IMR-90 (cell line): ENCODE data around the gene NOL9. TPM values are rescaled to one million over a fixed set of nuclear protein-coding genes. Genes with fewer than 3 reads are reported as not detected.

Experiments used
- ATAC-seq: fragments of 200-7000 bp; cut with Tn5 transposase; 2 replicates; pipeline ENCODE4 v1.9.1; 2020; ENCODE audit warnings: low read depth, mild to moderate bottlenecking, moderate library complexity
- BruUV-seq: library from RNA; stranded (reverse); fragments of 400-500 nt; replicated peaks from 2 replicates; lab custom pipeline; 2021; lab: Mats Ljungman, UMichigan
- CTCF ChIA-PET: fragments of 300-600 bp; formaldehyde crosslinking; extraction: SDS; loops from one replicate; lab custom pipeline; 2021; ENCODE audit warnings: antibody characterized with exemption; lab: Yijun Ruan, JAX
- POLR2A ChIA-PET: fragments of 300-600 bp; sonication (Branson Sonifier 250); formaldehyde crosslinking; loops from one replicate; lab custom pipeline; 2022; ENCODE audit warnings: antibody characterized with exemption; ENCODE audit not compliant: unreplicated experiment; lab: Charles Lee
- DNase-seq: peaks from one replicate; pipeline ENCODE4 v3.0.0; 2013
- H2AFZ ChIP-seq: replicated peaks from 2 replicates; pipeline ENCODE3; 2013; ENCODE audit warnings: low read length, mild to moderate bottlenecking; ENCODE audit not compliant: poor library complexity
- H2AK5ac ChIP-seq: 2 replicates; pipeline ENCODE4 v1.6.1; 2013; ENCODE audit warnings: low read depth, low read length, inconsistent platforms
- H2AK9ac ChIP-seq: replicated peaks from 2 replicates; pipeline ENCODE3; 2013; ENCODE audit warnings: mild to moderate bottlenecking, low read depth, low read length, moderate library complexity; ENCODE audit not compliant: poor library complexity
- H2BK120ac ChIP-seq: 2 replicates; pipeline ENCODE4 v1.6.1; 2013; ENCODE audit warnings: low read depth, low read length, inconsistent platforms
- H2BK15ac ChIP-seq: 3 replicates; pipeline ENCODE4 v1.6.1; 2013; ENCODE audit warnings: low read depth, low read length, inconsistent platforms
- H2BK20ac ChIP-seq: 2 replicates; pipeline ENCODE4 v1.6.1; 2013; ENCODE audit warnings: low read depth, mild to moderate bottlenecking, inconsistent platforms, low read length, moderate library complexity
- H2BK5ac ChIP-seq: 2 replicates; pipeline ENCODE4 v1.6.1; 2013; ENCODE audit warnings: mild to moderate bottlenecking, low read depth, low read length, inconsistent platforms; ENCODE audit not compliant: poor library complexity, severe bottlenecking
- H3K14ac ChIP-seq: replicated peaks from 2 replicates; pipeline ENCODE4 v1.6.1; 2013; ENCODE audit warnings: low read depth, low read length, inconsistent platforms
- H3K18ac ChIP-seq: 2 replicates; pipeline ENCODE4 v1.6.1; 2013; ENCODE audit warnings: low read depth, low read length, control low read depth
- H3K23ac ChIP-seq: 2 replicates; pipeline ENCODE4 v1.6.1; 2013; ENCODE audit warnings: low read depth, low read length, inconsistent platforms
- H3K27ac ChIP-seq: 2 replicates; pipeline ENCODE4 v1.5.1; 2013; ENCODE audit warnings: mild to moderate bottlenecking, control low read depth, low read length; ENCODE audit not compliant: insufficient read depth
- H3K27me3 ChIP-seq: 2 replicates; pipeline ENCODE4 v1.6.1; 2013; ENCODE audit warnings: low read length; ENCODE audit not compliant: control insufficient read depth, insufficient read depth
- H3K36me3 ChIP-seq: 2 replicates; pipeline ENCODE4 v1.6.1; 2013; ENCODE audit warnings: low read length, mixed read lengths; ENCODE audit not compliant: control insufficient read depth, insufficient read depth
- H3K4ac ChIP-seq: 2 replicates; pipeline ENCODE4 v1.6.1; 2013; ENCODE audit warnings: low read depth, low read length, inconsistent platforms
- H3K4me1 ChIP-seq: 2 replicates; pipeline ENCODE4 v1.6.1; 2013; ENCODE audit warnings: low read length, mixed read lengths; ENCODE audit not compliant: control insufficient read depth, insufficient read depth
- H3K4me2 ChIP-seq: 2 replicates; pipeline ENCODE4 v1.6.1; 2013; ENCODE audit warnings: low read depth, mild to moderate bottlenecking, control low read depth, low read length, moderate library complexity
- H3K4me3 ChIP-seq: 2 replicates; pipeline ENCODE4 v1.5.1; 2013; ENCODE audit warnings: low read depth, mild to moderate bottlenecking, control low read depth, low read length, moderate library complexity; ENCODE audit not compliant: insufficient read depth
- H3K56ac ChIP-seq: 2 replicates; pipeline ENCODE4 v1.6.1; 2013; ENCODE audit warnings: low read length, inconsistent platforms; ENCODE audit not compliant: insufficient read depth; ENCODE audit errors: extremely low read depth
- H3K79me1 ChIP-seq, 2 experiments: 2 replicates each; pipeline ENCODE4 v1.6.1; 2013; ENCODE audit warnings: low read length in 2 of 2, inconsistent platforms in 1 of 2, low read depth in 1 of 2
- H3K9ac ChIP-seq: 2 replicates; pipeline ENCODE4 v1.6.1; 2013; ENCODE audit warnings: low read depth, low read length, control low read depth
- H3K9me1 ChIP-seq: 2 replicates; pipeline ENCODE4 v1.6.1; 2013; ENCODE audit warnings: low read length, inconsistent platforms; ENCODE audit not compliant: insufficient read depth
- H3K9me3 ChIP-seq: 2 replicates; pipeline ENCODE4 v1.6.1; 2013; ENCODE audit warnings: low read length; ENCODE audit not compliant: control insufficient read depth, insufficient read depth
- H4K20me1 ChIP-seq: 2 replicates; pipeline ENCODE4 v1.6.1; 2013; ENCODE audit warnings: low read length, inconsistent platforms; ENCODE audit not compliant: insufficient read depth
- H4K5ac ChIP-seq: 2 replicates; pipeline ENCODE4 v1.6.1; 2013; ENCODE audit warnings: mild to moderate bottlenecking, low read depth, low read length, control low read depth
- H4K8ac ChIP-seq, 2 experiments: 2 replicates each; pipeline ENCODE4 v1.6.1; 2013; ENCODE audit warnings: low read depth in 2 of 2, low read length in 2 of 2, control low read depth in 1 of 2, inconsistent platforms in 1 of 2
- H4K91ac ChIP-seq: 2 replicates; pipeline ENCODE4 v1.6.1; 2013; ENCODE audit warnings: low read depth, low read length, inconsistent platforms; ENCODE audit not compliant: insufficient read depth
- BHLHE40 ChIP-seq: fragments of 150-350 bp; IDR thresholded peaks from 2 replicates; pipeline ENCODE4 v1.6.1; 2016; ENCODE audit warnings: mild to moderate bottlenecking, low read depth, low read length
- CEBPB ChIP-seq: IDR thresholded peaks from 2 replicates; pipeline ENCODE4 v1.6.1; 2012; ENCODE audit warnings: low read depth, low read length, improper control_type of control experiment
- FOS ChIP-seq: fragments of 150-350 bp; IDR thresholded peaks from 2 replicates; pipeline ENCODE4 v1.6.1; 2016; ENCODE audit warnings: low read depth, low read length
- MAFK ChIP-seq: IDR thresholded peaks from 2 replicates; pipeline ENCODE4 v1.6.1; 2012; ENCODE audit warnings: low read depth, low read length, improper control_type of control experiment
- MAZ ChIP-seq: IDR thresholded peaks from 2 replicates; pipeline ENCODE4 v1.6.1; 2012; ENCODE audit warnings: low read depth, mild to moderate bottlenecking, low read length, improper control_type of control experiment, moderate library complexity, borderline replicate concordance
- MXI1 ChIP-seq: IDR thresholded peaks from 2 replicates; pipeline ENCODE4 v1.6.1; 2012; ENCODE audit warnings: low read depth, mild to moderate bottlenecking, low read length, moderate library complexity, borderline replicate concordance
- NFE2L2 ChIP-seq: fragments of 150-350 bp; IDR thresholded peaks from 2 replicates; pipeline ENCODE4 v1.6.1; 2016; ENCODE audit warnings: low read depth, mild to moderate bottlenecking, low read length
- RAD21 ChIP-seq: IDR thresholded peaks from 2 replicates; pipeline ENCODE4 v1.6.1; 2012; ENCODE audit warnings: low read length, improper control_type of control experiment
- RCOR1 ChIP-seq: IDR thresholded peaks from 2 replicates; pipeline ENCODE4 v1.6.1; 2012; ENCODE audit warnings: mild to moderate bottlenecking, low read length, improper control_type of control experiment; ENCODE audit not compliant: insufficient replicate concordance
- SMC3 ChIP-seq: fragments of 150-350 bp; IDR thresholded peaks from 2 replicates; pipeline ENCODE4 v1.6.1; 2016; ENCODE audit warnings: low read depth, mild to moderate bottlenecking, antibody characterized with exemption, low read length, moderate library complexity
- WGBS, 2 experiments: methylation state at CpG; one replicate each; pipeline versions ENCODE4 v1.1.5 to v1.1.7; 2013; ENCODE audit warnings: missing lambda C conversion rate in 2 of 2; ENCODE audit not compliant: insufficient read length in 1 of 2; ENCODE audit errors: extremely low coverage in 2 of 2; 5-methylcytosine and 5-hydroxymethylcytosine counted together
- dilution Hi-C: fragments of 300-500 bp; cut with HindIII; formaldehyde crosslinking; loops from one replicate; pipeline ENCODE4 v1.14.3; 2018; ENCODE audit warnings: low sequenced_read_pairs; ENCODE audit not compliant: unreplicated experiment
- in situ Hi-C: fragments of 300-500 bp; cut with MboI; formaldehyde crosslinking; loops from 3 replicates; pipeline ENCODE4 v1.14.3; 2019; ENCODE audit warnings: low sequenced_read_pairs, inconsistent platforms, mixed read lengths
- intact Hi-C: fragments of 100-400 bp; cut with micrococcal nuclease; formaldehyde crosslinking; loops from 2 replicates; pipeline ENCODE4 v1.10.0; 2022
- polyA plus RNA-seq, 3 experiments: library from polyadenylated mRNA; depleted of rRNA; stranded (reverse); fragments of >200 nt; gene quantifications; 2 replicates each; pipeline ENCODE4 v1.2.3, GENCODE V29; 2012; ENCODE audit warnings: low replicate concordance in 1 of 3
- total RNA-seq: library from RNA; depleted of rRNA; stranded (reverse); fragments of >200 nt; gene quantifications from 2 replicates; pipeline ENCODE4 v1.2.3, GENCODE V29; 2012
- TF ChIP-seq, protein P1 (sequence below): conservative IDR thresholded peaks from 2 replicates; pipeline ENCODE4 v1.5.1; 2012; ENCODE audit warnings: mild to moderate bottlenecking, low read depth, low read length, improper control_type of control experiment

Gene NOL9
- total and polyA plus RNA-seq, 2 of the 4 experiments (the other 2 are of a cell fraction) = 13.0 to 19.2 TPM

DNA sequence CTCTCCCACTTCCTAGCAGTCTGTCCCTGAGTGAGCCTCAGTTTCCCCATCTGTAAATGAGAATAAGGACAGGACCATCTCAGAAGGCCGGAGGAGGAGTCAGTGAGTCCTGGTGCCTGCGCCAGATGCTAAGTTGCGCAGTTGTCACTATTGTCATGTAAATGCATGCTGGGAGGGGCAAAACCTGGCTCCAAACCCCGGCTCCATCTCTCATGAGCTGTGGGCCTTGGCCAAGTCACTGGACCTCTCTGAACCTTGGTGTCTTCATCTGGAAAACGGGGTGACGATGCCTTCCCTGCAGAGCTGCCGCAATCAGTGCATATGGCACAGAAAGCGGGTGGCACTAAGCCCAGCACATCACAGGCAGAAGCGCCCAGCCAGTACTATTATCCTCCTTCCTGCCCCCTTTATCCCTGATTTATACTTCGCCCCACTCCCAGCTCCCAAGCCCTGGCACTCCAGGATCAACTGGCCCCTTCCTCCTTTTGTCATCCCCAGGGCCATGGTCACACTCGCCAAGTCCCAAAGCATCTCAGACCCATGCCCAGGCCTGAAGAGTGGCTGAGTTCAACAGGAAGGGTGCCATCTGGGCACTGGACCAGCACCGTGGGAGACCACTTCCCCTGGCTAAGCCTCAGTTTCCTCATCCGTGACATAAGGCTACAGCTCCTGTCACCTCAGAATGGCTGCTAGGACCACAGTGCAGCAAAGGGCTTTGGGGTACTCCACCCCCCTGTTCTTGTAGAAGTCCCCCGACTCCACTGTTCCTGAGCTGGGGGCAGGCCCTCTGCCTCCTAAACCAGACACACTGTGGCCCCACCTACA lies 58.6 kb downstream of the NOL9 start:
- no peak overlapping the region; the same call in 1 of the 2 replicates for H3K4ac ChIP-seq
- no peak overlapping the region for H4K5ac ChIP-seq
- no peak overlapping the region for H2BK120ac ChIP-seq
- no peak overlapping the region for H4K91ac ChIP-seq
- no peak overlapping the region; the same call in 1 of the 2 replicates for H3K4me2 ChIP-seq
- H2AFZ ChIP-seq = peak overlapping the region; percentile 15
- dilution Hi-C loops = no loop called here
- TF ChIP-seq SMC3 = no peak
- TF ChIP-seq MAZ = no peak
- TF ChIP-seq, protein P1, sequence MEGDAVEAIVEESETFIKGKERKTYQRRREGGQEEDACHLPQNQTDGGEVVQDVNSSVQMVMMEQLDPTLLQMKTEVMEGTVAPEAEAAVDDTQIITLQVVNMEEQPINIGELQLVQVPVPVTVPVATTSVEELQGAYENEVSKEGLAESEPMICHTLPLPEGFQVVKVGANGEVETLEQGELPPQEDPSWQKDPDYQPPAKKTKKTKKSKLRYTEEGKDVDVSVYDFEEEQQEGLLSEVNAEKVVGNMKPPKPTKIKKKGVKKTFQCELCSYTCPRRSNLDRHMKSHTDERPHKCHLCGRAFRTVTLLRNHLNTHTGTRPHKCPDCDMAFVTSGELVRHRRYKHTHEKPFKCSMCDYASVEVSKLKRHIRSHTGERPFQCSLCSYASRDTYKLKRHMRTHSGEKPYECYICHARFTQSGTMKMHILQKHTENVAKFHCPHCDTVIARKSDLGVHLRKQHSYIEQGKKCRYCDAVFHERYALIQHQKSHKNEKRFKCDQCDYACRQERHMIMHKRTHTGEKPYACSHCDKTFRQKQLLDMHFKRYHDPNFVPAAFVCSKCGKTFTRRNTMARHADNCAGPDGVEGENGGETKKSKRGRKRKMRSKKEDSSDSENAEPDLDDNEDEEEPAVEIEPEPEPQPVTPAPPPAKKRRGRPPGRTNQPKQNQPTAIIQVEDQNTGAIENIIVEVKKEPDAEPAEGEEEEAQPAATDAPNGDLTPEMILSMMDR = no peak
- TF ChIP-seq MAFK = no peak
- TF ChIP-seq CEBPB = no peak
- TF ChIP-seq FOS = no peak
- TF ChIP-seq RCOR1 = no peak
- no peak for TF ChIP-seq RAD21
- no peak for TF ChIP-seq BHLHE40
- TF ChIP-seq MXI1 = no peak
- TF ChIP-seq NFE2L2 = no peak
- H4K8ac ChIP-seq = no peak overlapping the region
- no peak overlapping the region for H3K23ac ChIP-seq
- H2BK5ac ChIP-seq = no peak overlapping the region
- DNase-seq = no peak
- 0 out of 2 replicates have a peak, but pooled peaks cover 2% of the 10 kb centered on the region for H3K9me1 ChIP-seq
- in situ Hi-C loops = loop anchor here (10.0 kb wide), 1 partner anchor 149 kb away; no protein-coding TSS in a partner anchor
- no peak overlapping the region for H3K4me3 ChIP-seq
- ChIA-PET POLR2A (no interaction called here), CTCF (no interaction called here)
- H3K4me1 ChIP-seq = peaks cover 19% of the 10 kb centered on the region
- H3K27ac ChIP-seq = no peak overlapping the region
- 87% methylated on average over 10 of the region's 14 CpGs; no CpG with 5 or more reads in 1 of the 2 experiments for WGBS, 2 experiments
- peak overlapping the region; percentile 88 for H2AK9ac ChIP-seq
- H3K18ac ChIP-seq = no peak overlapping the region
- H3K9ac ChIP-seq = no peak overlapping the region
- no TSS peak for BruUV-seq
- H4K20me1 ChIP-seq = no peaks in the 10 kb centered on the region
- peak overlapping the region; percentile 31; the same call in 1 of the 2 replicates for H2AK5ac ChIP-seq
- H3K79me1 ChIP-seq = peaks cover 0 to 8% of the 10 kb centered on the region in 2 experiments; a peak in 1 of 4 replicates
- H3K27me3 ChIP-seq = peaks cover 2% of the 10 kb centered on the region; the same call in 1 of the 2 replicates
- H3K14ac ChIP-seq = no peak overlapping the region
- no peaks in the 10 kb centered on the region for H3K9me3 ChIP-seq
- no peak overlapping the region; the same call in 1 of the 2 replicates for H2BK20ac ChIP-seq
- H3K56ac ChIP-seq = no peak overlapping the region
- intact Hi-C loops = no loop called here
- H3K36me3 ChIP-seq = no peaks in the 10 kb centered on the region
- ATAC-seq = no peak
- H2BK15ac ChIP-seq = no peak overlapping the region
